ENCODE measurements around the gene ZNF608. TPM values are rescaled to one million over a fixed set of nuclear protein-coding genes. Genes with fewer than 3 reads are reported as not detected.
A peak's percentile ranks its signal among the peaks of the same experiment; 100 is the strongest.

The ZNF608 gene
- total and polyA plus RNA-seq, 8 donors: 5.5 to 386 (median 22.9) TPM

- DNase-seq: peak in 1 of 2 donors; percentile 46
- H3K36me3 ChIP-seq: no peaks in the 10 kb centered on the region
- peak overlapping the region in 4 of 5 donors; percentile 91 to 97 (median 93) for H3K27ac ChIP-seq
- TF ChIP-seq CTCF (IDR thresholded peaks at IDR 0.05) (no peak), POLR2A (IDR thresholded peaks at IDR 0.05) (no peak), POLR2AphosphoS5 (IDR thresholded peaks at IDR 0.05) (no peak), EP300 (IDR thresholded peaks at IDR 0.05) (no peak)
- 17 to 34% (median 21%) methylated on average over 8 of the region's 8 CpGs for WGBS, 5 donors
- peak overlapping the region; percentile 58 to 70 (median 63) for H3K4me3 ChIP-seq
- intact Hi-C loops (cut with DNase I; ENCODE audit: low total_unique reads): no loop called here
- peaks cover 13 to 60% (median 37%) of the 10 kb centered on the region in 4 donors for H3K4me1 ChIP-seq
- H3K9me3 ChIP-seq: no peaks in the 10 kb centered on the region
- peaks cover 0 to 5% (median 0%) of the 10 kb centered on the region in 3 donors for H3K27me3 ChIP-seq
These were observed 1.2 kb downstream of the ZNF608 start for GRCh38 chr5:124745007-124745927.

- intact Hi-C loops (cut with DNase I; ENCODE audit: low total_unique reads): no loop called here
- Histone ChIP-seq H3K4me1 (peaks cover 13 to 65% (median 43%) of the 10 kb centered on the region in 4 donors), H3K9me3 (no peaks in the 10 kb centered on the region), H3K36me3 (no peaks in the 10 kb centered on the region), H3K4me3 (peak overlapping the region; percentile 58 to 70 (median 63)), H3K27ac (peak overlapping the region; percentile 87 to 97 (median 93)), H3K27me3 (peaks cover 0 to 5% (median 0%) of the 10 kb centered on the region in 3 donors)
- WGBS, 5 donors: 9 to 14% (median 11%) methylated on average over 20 to 27 of the region's 27 CpGs
- peak; percentile 76 to 80 for DNase-seq
- TF ChIP-seq CTCF (IDR thresholded peaks at IDR 0.05) (no peak), POLR2A (IDR thresholded peaks at IDR 0.05) (no peak), EP300 (IDR thresholded peaks at IDR 0.05) (no peak), POLR2AphosphoS5 (IDR thresholded peaks at IDR 0.05) (peak in 1 of 3 donors; percentile 27)
These were observed 2.1 kb downstream of the ZNF608 start for GRCh38 chr5:124744170-124744971.

- intact Hi-C loops (cut with DNase I; ENCODE audit: low total_unique reads): no loop called here
- TF ChIP-seq POLR2AphosphoS5 (IDR thresholded peaks at IDR 0.05) (no peak), CTCF (IDR thresholded peaks at IDR 0.05) (no peak), POLR2A (IDR thresholded peaks at IDR 0.05) (no peak), EP300 (IDR thresholded peaks at IDR 0.05) (no peak)
These were observed 2.8 kb downstream of the ZNF608 start for GRCh38 chr5:124743602-124744169.

More at GRCh38 chr5:124743602-124744169, 2.8 kb downstream of the ZNF608 start:
- Histone ChIP-seq H3K27ac (peak overlapping the region; percentile 87 to 97 (median 93)), H3K27me3 (peaks cover 0 to 5% (median 0%) of the 10 kb centered on the region in 3 donors), H3K4me3 (peak overlapping the region; percentile 58 to 70 (median 63)), H3K36me3 (no peaks in the 10 kb centered on the region), H3K4me1 (peaks cover 13 to 70% (median 49%) of the 10 kb centered on the region in 4 donors), H3K9me3 (no peaks in the 10 kb centered on the region)
- WGBS, 5 donors: 8 to 13% (median 12%) methylated on average over 5 of the region's 5 CpGs
- DNase-seq: peak in 1 of 2 donors; percentile 81
